Panc1 (cell line): ENCODE results near the gene OOEP. TPM values are rescaled to one million over a fixed set of nuclear protein-coding genes. Genes with fewer than 3 reads are reported as not detected.

Experiments
- ATAC-seq: fragments of 200-7000 bp; cut with Tn5 transposase; 2 replicates; pipeline ENCODE4 v1.9.1; 2020; ENCODE audit warnings: mild to moderate bottlenecking, moderate library complexity
- Bru-seq: library from RNA; stranded (reverse); fragments of 400-500 nt; gene quantifications from one replicate; lab custom pipeline; 2021; lab: Mats Ljungman, UMichigan
- BruChase-seq, 2 experiments: library from RNA; stranded (reverse); fragments of 400-500 nt; gene quantifications; one replicate each; lab custom pipeline; 2021; lab: Mats Ljungman, UMichigan
- BruUV-seq: library from RNA; stranded (reverse); fragments of 400-500 nt; replicated peaks from 2 replicates; lab custom pipeline; 2021; lab: Mats Ljungman, UMichigan
- CTCF ChIA-PET: fragments of 300-600 bp; sonication (Branson Sonifier 250); formaldehyde crosslinking; loops from one replicate; lab custom pipeline; 2022; ENCODE audit warnings: antibody characterized with exemption; lab: Charles Lee
- POLR2A ChIA-PET: fragments of 300-600 bp; sonication (Branson Sonifier 250); formaldehyde crosslinking; loops from one replicate; lab custom pipeline; 2022; ENCODE audit warnings: antibody characterized with exemption; lab: Charles Lee
- DNase-seq: peaks from one replicate; pipeline ENCODE4 v3.0.0-alpha.2; 2010; ENCODE audit warnings: low read depth, low spot score
- H3K27ac ChIP-seq: 2 replicates; pipeline ENCODE4 v1.5.1; 2011; ENCODE audit warnings: mild to moderate bottlenecking, low read length, inconsistent platforms
- H3K27me3 ChIP-seq: fragments of 200-500 bp; sonication (Bioruptor generic); 2 replicates; pipeline ENCODE4 v1.6.0; 2014; ENCODE audit warnings: low read length, inconsistent platforms; ENCODE audit not compliant: control insufficient read depth, insufficient read depth
- H3K36me3 ChIP-seq: fragments of 200-500 bp; sonication (Bioruptor generic); 2 replicates; pipeline ENCODE4 v1.5.1; 2014; ENCODE audit warnings: inconsistent platforms, mild to moderate bottlenecking, low read length, moderate library complexity; ENCODE audit not compliant: control insufficient read depth, insufficient read depth
- H3K4me1 ChIP-seq: 2 replicates; pipeline ENCODE4 v1.5.1; 2011; ENCODE audit warnings: inconsistent platforms, mild to moderate bottlenecking, low read length, moderate library complexity; ENCODE audit not compliant: control insufficient read depth, insufficient read depth
- H3K4me3 ChIP-seq, 2 experiments: 2 replicates each; pipeline ENCODE4 v1.5.1; 2011 to 2012; ENCODE audit warnings: low read depth in 2 of 2, low read length in 2 of 2, mild to moderate bottlenecking in 2 of 2, inconsistent platforms in 1 of 2, moderate library complexity in 1 of 2
- H3K9me3 ChIP-seq: fragments of 200-500 bp; sonication (Bioruptor generic); 2 replicates; pipeline ENCODE4 v1.5.1; 2014; ENCODE audit warnings: low read depth, mild to moderate bottlenecking, inconsistent platforms, low read length, moderate library complexity; ENCODE audit not compliant: control insufficient read depth, insufficient read depth
- CTCF ChIP-seq: fragments of 450-650 bp; IDR thresholded peaks from 2 replicates; pipeline ENCODE4 v1.5.1; 2017; ENCODE audit warnings: mild to moderate bottlenecking
- POLR2AphosphoS5 ChIP-seq: IDR thresholded peaks from 2 replicates; pipeline ENCODE4 v1.6.1; 2012; ENCODE audit warnings: mild to moderate bottlenecking, low read depth, low read length, moderate library complexity
- REST ChIP-seq, 2 experiments: IDR thresholded peaks; 2 replicates each; pipeline ENCODE4 v1.6.1; 2011 to 2012; ENCODE audit warnings: low read depth in 2 of 2, control low read depth in 1 of 2, low read length in 1 of 2, mild to moderate bottlenecking in 1 of 2, moderate library complexity in 1 of 2; ENCODE audit not compliant: insufficient read depth in 1 of 2
- SIN3A ChIP-seq: IDR thresholded peaks from 2 replicates; pipeline ENCODE4 v1.6.1; 2012; ENCODE audit warnings: low read depth, mild to moderate bottlenecking, low read length, moderate library complexity, borderline replicate concordance; ENCODE audit not compliant: insufficient read depth
- TCF7L2 ChIP-seq: IDR thresholded peaks from 2 replicates; pipeline ENCODE4 v1.6.1; 2011; ENCODE audit warnings: mild to moderate bottlenecking, low read depth, low read length, inconsistent platforms
- in situ Hi-C: cut with HindIII; loops from 2 replicates; pipeline ENCODE4 v1.10.0; 2016; ENCODE audit warnings: low sequenced_read_pairs, low pct_unique_long_range_greater_than_20kb
- intact Hi-C: fragments of 100-400 bp; cut with micrococcal nuclease; formaldehyde crosslinking; loops from one replicate; pipeline ENCODE4 v1.10.0; 2022; ENCODE audit not compliant: unreplicated experiment
- long read RNA-seq: library from polyadenylated mRNA; unstranded; transcript quantifications from one replicate; pipeline ENCODE4 v2.0.0, GENCODE V29; 2021; ENCODE audit not compliant: unreplicated experiment
- polyA plus RNA-seq: library from polyadenylated mRNA; unstranded; fragments of >200 nt; gene quantifications from one replicate; pipeline ENCODE4 v1.2.1, GENCODE V29; 2012; ENCODE audit warnings: missing spikeins; ENCODE audit not compliant: insufficient read length
- total RNA-seq: library from RNA; stranded (reverse); gene quantifications from one replicate; pipeline ENCODE4 v1.2.1, GENCODE V29; 2021; ENCODE audit not compliant: unreplicated experiment

OOEP gene
- total RNA-seq (10.6 TPM), Bru-seq, nascent RNA (percentile 55 among the genes with signal in this experiment), BruChase-seq, experiment 1, labeled RNA remaining after a 2-hour chase (percentile 52 among the genes with signal in this experiment), BruChase-seq, experiment 2, labeled RNA remaining after a 6-hour chase (percentile 51 among the genes with signal in this experiment)
- polyA plus RNA-seq = 11.8 TPM
- long read RNA-seq, partial matches to known transcripts = 3 of 5 reads
- long read RNA-seq, other reads (novel, unspliced or antisense) = 2 of 5 reads

- intact Hi-C loops = no loop called here
- ChIA-PET CTCF (no interaction called here), POLR2A (no interaction called here)
- Histone ChIP-seq H3K4me1 (no peaks in the 10 kb centered on the region), H3K27me3 (no peaks in the 10 kb centered on the region), H3K36me3 (no peaks in the 10 kb centered on the region), H3K9me3 (no peaks in the 10 kb centered on the region), H3K4me3 (no peak within 1 kb of the TSS), H3K27ac (no peak within 1 kb of the TSS)
- ATAC-seq (no peak), DNase-seq (no peak)
- TF ChIP-seq TCF7L2 (no peak), POLR2AphosphoS5 (no peak), SIN3A (no peak), REST (IDR thresholded peaks at IDR 0.05; ENCODE audit: insufficient read depth in 1 of 2, low read depth in 2 of 2, low read length in 1 of 2) (no peak), CTCF (no peak)
- no TSS peak for BruUV-seq
- in situ Hi-C loops = no loop called here
These were observed at the start of gene OOEP for GRCh38 chr6:73369563-73369962. Gene OOEP (minus strand): TSS chr6:73369897. CDS start chr6:73369792, 105 bp downstream.

- DNase-seq = no peak
- Histone ChIP-seq H3K36me3 (peaks cover 45% of the 10 kb centered on the region), H3K4me1 (no peaks in the 10 kb centered on the region), H3K27me3 (no peaks in the 10 kb centered on the region), H3K27ac (no peak overlapping the region), H3K9me3 (no peaks in the 10 kb centered on the region), H3K4me3 (no peak overlapping the region)
- intact Hi-C loops (no loop called here), in situ Hi-C loops (no loop called here)
- POLR2A ChIA-PET = no interaction called here
- TF ChIP-seq POLR2AphosphoS5 (peak; percentile 47; the same call in 1 of the 2 replicates), SIN3A (no peak)
- no TSS peak for BruUV-seq
- CTCF ChIA-PET = interaction anchor here (0.6 kb wide), 1 partner anchor 180 kb away, joined by 4 read pairs; no protein-coding TSS in a partner anchor
- no peak for ATAC-seq
These were observed 48.5 kb upstream of the OOEP start for GRCh38 chr6:73418081-73418741.
